ENCODE data around the gene NDST3.

NDST3 gene

DNA sequence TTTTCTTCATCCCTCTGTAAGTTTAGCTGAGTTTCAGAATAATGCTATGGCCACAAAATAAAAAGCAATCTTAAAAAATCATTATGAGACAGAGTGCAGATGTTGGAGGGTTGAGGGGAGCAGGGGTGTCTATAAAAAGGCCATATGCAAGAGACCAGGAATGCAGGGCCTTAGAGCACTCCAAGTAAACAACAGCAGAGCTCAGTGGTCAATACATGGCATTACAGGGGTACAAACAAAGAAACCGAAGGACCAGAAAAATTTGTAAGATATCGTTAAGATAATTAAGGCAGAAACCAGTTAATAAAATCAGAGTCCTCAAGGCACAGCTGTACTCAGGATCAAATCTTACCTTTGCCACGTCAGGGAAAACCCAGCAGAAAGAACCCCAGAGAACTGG is 28.4 kb upstream of the NDST3 start:
- TF ChIP-seq ZNF70 (CRISPR knock-in tag; IDR thresholded peaks at IDR 0.05) (no peak), CSDC2 (CRISPR knock-in tag; IDR thresholded peaks at IDR 0.05) (no peak), ARNTL (CRISPR knock-in tag; IDR thresholded peaks at IDR 0.05; ENCODE audit: borderline replicate concordance, low read depth) (no peak), RARB (CRISPR knock-in tag; IDR thresholded peaks at IDR 0.05) (no peak), ZNF565 (CRISPR knock-in tag; conservative IDR thresholded peaks at IDR 0.05; ENCODE audit: low read depth) (no peak), SNAI2 (CRISPR knock-in tag; IDR thresholded peaks at IDR 0.05) (no peak), ZC3H10 (CRISPR knock-in tag; IDR thresholded peaks at IDR 0.05) (no peak), TCF4 (CRISPR knock-in tag; IDR thresholded peaks at IDR 0.05; ENCODE audit: borderline replicate concordance) (no peak), ESRRG (CRISPR knock-in tag; IDR thresholded peaks at IDR 0.05) (no peak)
- TF ChIP-seq, protein P1, sequence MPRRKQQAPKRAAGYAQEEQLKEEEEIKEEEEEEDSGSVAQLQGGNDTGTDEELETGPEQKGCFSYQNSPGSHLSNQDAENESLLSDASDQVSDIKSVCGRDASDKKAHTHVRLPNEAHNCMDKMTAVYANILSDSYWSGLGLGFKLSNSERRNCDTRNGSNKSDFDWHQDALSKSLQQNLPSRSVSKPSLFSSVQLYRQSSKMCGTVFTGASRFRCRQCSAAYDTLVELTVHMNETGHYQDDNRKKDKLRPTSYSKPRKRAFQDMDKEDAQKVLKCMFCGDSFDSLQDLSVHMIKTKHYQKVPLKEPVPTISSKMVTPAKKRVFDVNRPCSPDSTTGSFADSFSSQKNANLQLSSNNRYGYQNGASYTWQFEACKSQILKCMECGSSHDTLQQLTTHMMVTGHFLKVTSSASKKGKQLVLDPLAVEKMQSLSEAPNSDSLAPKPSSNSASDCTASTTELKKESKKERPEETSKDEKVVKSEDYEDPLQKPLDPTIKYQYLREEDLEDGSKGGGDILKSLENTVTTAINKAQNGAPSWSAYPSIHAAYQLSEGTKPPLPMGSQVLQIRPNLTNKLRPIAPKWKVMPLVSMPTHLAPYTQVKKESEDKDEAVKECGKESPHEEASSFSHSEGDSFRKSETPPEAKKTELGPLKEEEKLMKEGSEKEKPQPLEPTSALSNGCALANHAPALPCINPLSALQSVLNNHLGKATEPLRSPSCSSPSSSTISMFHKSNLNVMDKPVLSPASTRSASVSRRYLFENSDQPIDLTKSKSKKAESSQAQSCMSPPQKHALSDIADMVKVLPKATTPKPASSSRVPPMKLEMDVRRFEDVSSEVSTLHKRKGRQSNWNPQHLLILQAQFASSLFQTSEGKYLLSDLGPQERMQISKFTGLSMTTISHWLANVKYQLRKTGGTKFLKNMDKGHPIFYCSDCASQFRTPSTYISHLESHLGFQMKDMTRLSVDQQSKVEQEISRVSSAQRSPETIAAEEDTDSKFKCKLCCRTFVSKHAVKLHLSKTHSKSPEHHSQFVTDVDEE (CRISPR knock-in tag; IDR thresholded peaks at IDR 0.05), result no peak
- TF ChIP-seq, protein P2, sequence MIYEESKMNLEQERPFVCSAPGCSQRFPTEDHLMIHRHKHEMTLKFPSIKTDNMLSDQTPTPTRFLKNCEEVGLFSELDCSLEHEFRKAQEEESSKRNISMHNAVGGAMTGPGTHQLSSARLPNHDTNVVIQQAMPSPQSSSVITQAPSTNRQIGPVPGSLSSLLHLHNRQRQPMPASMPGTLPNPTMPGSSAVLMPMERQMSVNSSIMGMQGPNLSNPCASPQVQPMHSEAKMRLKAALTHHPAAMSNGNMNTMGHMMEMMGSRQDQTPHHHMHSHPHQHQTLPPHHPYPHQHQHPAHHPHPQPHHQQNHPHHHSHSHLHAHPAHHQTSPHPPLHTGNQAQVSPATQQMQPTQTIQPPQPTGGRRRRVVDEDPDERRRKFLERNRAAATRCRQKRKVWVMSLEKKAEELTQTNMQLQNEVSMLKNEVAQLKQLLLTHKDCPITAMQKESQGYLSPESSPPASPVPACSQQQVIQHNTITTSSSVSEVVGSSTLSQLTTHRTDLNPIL (CRISPR knock-in tag; IDR thresholded peaks at IDR 0.05; ENCODE audit: low read depth), result no peak
- ATAC-seq, result 0 out of 3 replicates have a peak, but pooled peaks have one; percentile 54

DNA sequence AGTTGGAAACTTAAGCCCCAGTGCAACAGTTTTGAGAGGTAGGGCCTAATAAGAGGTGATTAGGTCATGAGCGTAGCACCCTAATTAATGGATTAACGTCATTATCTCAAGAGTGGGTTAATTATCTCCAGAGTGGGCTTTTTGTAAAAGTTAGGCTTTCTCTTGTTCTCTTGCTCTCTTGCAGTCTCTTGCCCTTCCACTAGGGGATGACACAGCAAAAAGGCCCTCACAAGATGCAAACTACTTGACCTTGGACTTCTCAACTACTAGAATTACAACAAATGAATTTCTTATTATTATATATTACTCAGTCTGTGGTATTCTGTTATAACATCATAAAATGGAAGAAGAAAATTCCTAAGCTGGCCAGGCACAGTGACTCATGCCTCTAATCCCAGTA is 22.1 kb upstream of the NDST3 start:
- TF ChIP-seq PPARA (CRISPR knock-in tag; IDR thresholded peaks at IDR 0.05; ENCODE audit: borderline replicate concordance) (no peak), TCF4 (CRISPR knock-in tag; IDR thresholded peaks at IDR 0.05; ENCODE audit: borderline replicate concordance) (no peak), ZNF8 (CRISPR knock-in tag; IDR thresholded peaks at IDR 0.05) (no peak), ZNF565 (CRISPR knock-in tag; conservative IDR thresholded peaks at IDR 0.05; ENCODE audit: low read depth) (no peak), ZNF70 (CRISPR knock-in tag; IDR thresholded peaks at IDR 0.05) (no peak), BACH2 (CRISPR knock-in tag; IDR thresholded peaks at IDR 0.05; ENCODE audit: borderline replicate concordance) (no peak), RARB (CRISPR knock-in tag; IDR thresholded peaks at IDR 0.05) (no peak), TOX (CRISPR knock-in tag; IDR thresholded peaks at IDR 0.05; ENCODE audit: borderline replicate concordance) (no peak), OSR1 (CRISPR knock-in tag; IDR thresholded peaks at IDR 0.05) (no peak)
- TF ChIP-seq, protein P1 (CRISPR knock-in tag; IDR thresholded peaks at IDR 0.05), result no peak

DNA sequence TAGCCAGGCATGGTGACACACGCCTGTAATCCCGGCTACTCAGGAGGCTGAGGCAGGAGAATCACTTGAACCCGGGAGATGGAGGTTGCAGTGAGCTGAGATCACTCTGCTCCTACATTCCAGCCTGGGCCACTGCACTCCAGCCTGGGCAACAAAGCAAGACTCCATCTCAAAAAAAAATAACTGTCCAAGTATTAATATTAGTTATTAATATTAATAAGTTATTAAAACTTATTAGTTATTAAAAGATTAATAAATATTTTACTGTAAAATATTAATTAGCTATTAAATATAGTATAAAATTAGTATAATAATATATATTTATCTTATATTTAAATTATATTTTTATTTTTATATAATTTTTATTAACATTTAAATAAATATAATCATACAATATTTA is 19.5 kb upstream of the NDST3 start:
- TF ChIP-seq SNAI2 (CRISPR knock-in tag; IDR thresholded peaks at IDR 0.05) (no peak), GLIS3 (CRISPR knock-in tag; IDR thresholded peaks at IDR 0.05) (no peak)
- TF ChIP-seq, protein P1 (CRISPR knock-in tag; IDR thresholded peaks at IDR 0.05), result no peak

More for the DNA sequence above, 22.1 kb upstream of the NDST3 start:
- no peak for ATAC-seq

More for the DNA sequence above, 19.5 kb upstream of the NDST3 start:
- no peak for ATAC-seq
